IPS-18a (cell line): ENCODE results near the gene SIAE.
A peak's percentile ranks its signal among the peaks of the same experiment; 100 is the strongest.

Source experiments
- H3K27ac ChIP-seq: one replicate; pipeline ENCODE4 v1.5.1; 2013; ENCODE audit warnings: low read length
- H3K27me3 ChIP-seq: one replicate; pipeline ENCODE4 v1.6.1; 2013; ENCODE audit warnings: mild to moderate bottlenecking, low read length; ENCODE audit not compliant: control insufficient read depth, insufficient read depth
- H3K36me3 ChIP-seq: one replicate; pipeline ENCODE4 v1.6.1; 2013; ENCODE audit warnings: low read depth, low read length; ENCODE audit not compliant: control insufficient read depth
- H3K4me1 ChIP-seq: one replicate; pipeline ENCODE4 v1.6.1; 2013; ENCODE audit warnings: low read depth, low read length; ENCODE audit not compliant: control insufficient read depth
- H3K4me3 ChIP-seq: one replicate; pipeline ENCODE4 v1.5.1; 2013; ENCODE audit warnings: low read length
- H3K9ac ChIP-seq: one replicate; pipeline ENCODE4 v1.6.1; 2013; ENCODE audit warnings: mild to moderate bottlenecking, low read length, moderate library complexity
- H3K9me3 ChIP-seq: one replicate; pipeline ENCODE4 v1.6.1; 2013; ENCODE audit warnings: low read depth, low read length; ENCODE audit not compliant: control insufficient read depth

The SIAE gene

DNA sequence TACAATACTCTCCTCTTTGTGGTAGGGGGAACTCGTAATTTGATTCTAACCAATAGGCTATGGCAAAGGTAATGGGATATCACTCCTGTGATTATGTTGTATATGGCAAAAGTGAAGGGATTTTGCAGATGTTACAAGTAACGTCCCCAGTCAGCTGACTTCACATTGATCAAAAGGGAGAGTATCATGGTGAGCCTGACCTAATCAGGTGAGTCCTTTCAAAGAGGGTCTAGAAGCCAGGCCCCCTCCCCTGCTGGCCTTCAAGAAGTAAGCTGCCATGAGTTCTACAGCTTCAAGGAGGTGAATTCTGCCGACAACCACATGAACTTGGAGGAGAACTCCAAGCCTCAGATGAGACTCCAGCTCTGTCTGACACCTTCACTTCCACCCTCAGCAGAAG lies 30.9 kb downstream of the SIAE start:
- H3K4me3 ChIP-seq = no peak overlapping the region
- H3K36me3 ChIP-seq = no peaks in the 10 kb centered on the region
- H3K9ac ChIP-seq = no peak overlapping the region
- no peaks in the 10 kb centered on the region for H3K27me3 ChIP-seq
- H3K27ac ChIP-seq = no peak overlapping the region
- H3K4me1 ChIP-seq = peaks cover 6% of the 10 kb centered on the region
- H3K9me3 ChIP-seq = no peaks in the 10 kb centered on the region

DNA sequence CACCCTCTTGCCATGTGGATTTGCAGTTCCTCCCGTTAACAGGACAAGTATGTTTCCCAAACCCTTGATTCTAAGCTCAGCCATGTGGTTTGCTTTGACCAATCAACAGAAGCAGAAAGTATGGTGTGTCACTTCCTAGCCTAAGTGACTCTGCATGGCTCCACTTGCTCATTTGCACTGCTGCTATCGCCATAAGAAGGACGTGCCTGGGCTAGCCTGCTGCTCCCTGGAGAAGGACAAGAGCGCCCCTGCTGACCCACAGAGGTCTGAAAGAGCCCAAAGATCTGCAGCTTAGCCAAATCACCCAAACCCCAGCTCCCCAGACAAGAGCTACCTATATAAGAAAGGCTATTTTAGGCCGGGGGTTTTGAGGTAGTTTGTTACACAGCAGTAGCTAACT lies 32.9 kb downstream of the SIAE start:
- no peaks in the 10 kb centered on the region for H3K9me3 ChIP-seq
- no peak overlapping the region for H3K27ac ChIP-seq
- H3K4me3 ChIP-seq = no peak overlapping the region
- no peaks in the 10 kb centered on the region for H3K27me3 ChIP-seq
- H3K9ac ChIP-seq = no peak overlapping the region
- H3K4me1 ChIP-seq = peaks cover 6% of the 10 kb centered on the region
- H3K36me3 ChIP-seq = peaks cover 10% of the 10 kb centered on the region

DNA sequence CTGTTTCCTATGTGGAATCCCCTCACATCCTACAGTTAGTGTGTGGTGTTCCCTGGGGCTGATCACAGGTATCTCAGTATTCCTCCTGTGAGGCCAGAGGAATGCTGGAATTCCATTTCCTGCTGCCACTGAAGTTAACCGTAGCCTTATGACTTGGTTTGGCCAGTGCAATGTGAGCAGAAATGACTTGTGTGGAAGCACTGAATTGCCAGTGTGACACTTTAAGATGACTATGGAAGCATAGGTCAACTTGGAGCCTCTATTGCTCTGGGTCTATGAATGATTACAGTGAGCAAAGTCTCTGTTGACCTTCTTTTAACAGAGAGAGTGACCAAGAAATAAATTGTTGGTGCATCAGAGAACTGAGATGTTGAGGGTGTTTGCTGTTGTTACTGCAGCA lies 34.4 kb downstream of the SIAE start:
- Histone ChIP-seq H3K27ac (no peak overlapping the region), H3K27me3 (no peaks in the 10 kb centered on the region), H3K36me3 (peaks cover 16% of the 10 kb centered on the region)

DNA sequence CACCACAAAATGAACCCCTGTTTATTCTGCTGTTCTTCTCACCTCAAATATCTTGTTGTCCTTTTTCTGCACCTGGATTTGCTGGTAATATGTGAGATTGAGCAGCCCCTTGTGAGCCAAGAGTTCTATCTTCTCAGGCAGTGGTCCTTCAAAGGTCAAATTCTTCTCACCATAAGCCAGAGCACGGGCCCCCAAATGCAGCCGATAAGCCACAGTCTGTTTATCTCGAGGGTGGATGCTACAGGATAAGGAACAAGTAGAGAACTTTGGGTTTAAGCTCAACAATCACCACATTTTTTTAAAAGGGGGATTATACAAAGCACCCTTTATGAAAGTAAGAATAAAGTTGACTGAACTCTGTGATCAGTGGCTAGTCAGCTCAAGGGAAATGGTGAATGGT lies 35.0 kb downstream of the SIAE start:
- H3K36me3 ChIP-seq = peaks cover 20% of the 10 kb centered on the region
- H3K9me3 ChIP-seq = no peaks in the 10 kb centered on the region
- no peaks in the 10 kb centered on the region for H3K4me1 ChIP-seq
- no peaks in the 10 kb centered on the region for H3K27me3 ChIP-seq
- no peak overlapping the region for H3K9ac ChIP-seq
- no peak overlapping the region for H3K27ac ChIP-seq
- no peak overlapping the region for H3K4me3 ChIP-seq

More for the DNA sequence above, 34.4 kb downstream of the SIAE start:
- H3K4me1 ChIP-seq = peaks cover 2% of the 10 kb centered on the region
- no peak overlapping the region for H3K9ac ChIP-seq
- H3K4me3 ChIP-seq = no peak overlapping the region
- no peaks in the 10 kb centered on the region for H3K9me3 ChIP-seq

DNA sequence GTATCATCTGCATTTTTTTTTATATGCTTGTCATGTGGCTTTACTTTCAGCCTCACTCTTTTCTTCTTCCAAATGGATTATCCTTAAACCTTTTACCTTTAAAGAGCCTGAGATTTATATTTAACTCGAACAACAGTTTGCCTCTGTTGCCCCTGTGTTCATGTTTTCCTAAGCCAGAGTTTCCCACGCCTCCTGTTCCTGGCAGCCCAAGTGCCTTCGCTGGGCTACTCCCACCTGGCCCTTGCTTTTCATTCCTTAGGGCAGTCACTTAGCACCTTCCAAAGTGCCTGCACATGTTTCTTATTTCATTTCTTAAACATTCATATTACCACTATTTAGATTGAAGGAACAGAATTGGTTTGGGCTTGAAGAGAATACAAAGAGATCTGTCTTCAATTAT lies 37.6 kb downstream of the SIAE start:
- H3K4me1 ChIP-seq = no peaks in the 10 kb centered on the region
- no peak overlapping the region for H3K27ac ChIP-seq
- no peaks in the 10 kb centered on the region for H3K9me3 ChIP-seq
- no peak overlapping the region for H3K9ac ChIP-seq
- H3K27me3 ChIP-seq = no peaks in the 10 kb centered on the region
- peaks cover 44% of the 10 kb centered on the region for H3K36me3 ChIP-seq
- no peak overlapping the region for H3K4me3 ChIP-seq

DNA sequence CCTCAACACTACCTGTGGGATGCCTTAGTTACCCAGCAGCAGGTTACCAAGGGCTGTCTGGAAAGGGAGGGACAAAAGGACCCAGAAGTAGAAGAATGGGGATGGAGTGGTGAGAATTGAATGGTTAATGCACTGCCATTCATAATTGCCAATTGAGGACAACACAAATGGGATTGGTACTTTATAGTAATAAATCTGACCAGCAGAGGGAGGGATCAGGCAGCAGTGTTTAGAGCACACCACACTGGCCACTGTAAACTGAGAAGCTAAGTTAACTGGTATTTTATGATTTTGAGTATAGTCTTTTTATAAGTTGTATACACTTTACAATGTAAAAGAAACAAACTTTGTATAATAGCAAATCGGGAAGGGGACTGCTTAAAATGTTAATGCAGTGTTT lies 40.2 kb downstream of the SIAE start:
- Histone ChIP-seq H3K4me1 (no peaks in the 10 kb centered on the region), H3K9ac (no peak overlapping the region), H3K9me3 (no peaks in the 10 kb centered on the region), H3K27ac (no peak overlapping the region), H3K27me3 (no peaks in the 10 kb centered on the region), H3K4me3 (no peak overlapping the region), H3K36me3 (peaks cover 58% of the 10 kb centered on the region)

DNA sequence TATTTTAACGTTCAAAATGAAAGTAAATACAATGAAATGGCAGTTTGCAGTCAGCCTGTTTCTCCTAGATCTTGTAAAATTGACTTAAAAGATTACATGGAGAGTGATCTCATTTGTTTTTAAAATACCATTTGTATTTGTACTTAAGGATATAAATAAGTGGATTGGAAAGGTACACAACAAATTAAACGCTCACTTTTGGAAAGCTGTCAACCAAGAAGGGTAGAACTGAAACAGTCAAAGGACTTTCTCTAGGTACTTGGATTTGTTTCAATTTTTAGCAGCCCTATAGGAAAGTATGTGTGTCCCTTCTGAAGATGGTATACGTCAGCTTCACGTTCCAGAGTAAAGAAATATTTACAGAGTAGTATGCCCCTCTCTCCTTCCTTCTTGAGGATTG lies 43.6 kb downstream of the SIAE start:
- Histone ChIP-seq H3K4me1 (no peaks in the 10 kb centered on the region), H3K4me3 (no peak overlapping the region), H3K27me3 (no peaks in the 10 kb centered on the region), H3K36me3 (peaks cover 69% of the 10 kb centered on the region), H3K9ac (no peak overlapping the region), H3K27ac (no peak overlapping the region), H3K9me3 (no peaks in the 10 kb centered on the region)

DNA sequence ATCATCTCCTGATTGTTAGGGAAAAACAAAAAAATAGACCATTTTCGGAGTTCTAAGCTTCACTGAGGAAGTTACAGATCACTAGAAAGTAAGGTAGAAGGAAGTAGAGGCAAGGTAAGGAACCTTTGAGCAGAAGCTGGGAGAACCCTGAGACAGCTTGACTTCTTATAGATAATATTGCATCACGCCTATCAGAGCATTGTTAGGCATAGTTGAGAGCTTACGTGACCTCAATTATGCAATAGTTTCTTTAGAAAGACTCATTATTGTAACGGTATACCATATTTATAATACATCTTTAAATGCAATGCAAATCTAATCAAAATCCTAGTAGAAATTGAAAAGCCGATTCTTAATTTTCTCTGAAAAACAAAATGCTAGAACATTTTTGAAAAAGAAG lies 46.0 kb downstream of the SIAE start:
- Histone ChIP-seq H3K4me1 (peaks cover 6% of the 10 kb centered on the region), H3K27me3 (no peaks in the 10 kb centered on the region), H3K27ac (no peak overlapping the region), H3K36me3 (peaks cover 54% of the 10 kb centered on the region), H3K4me3 (no peak overlapping the region), H3K9ac (no peak overlapping the region), H3K9me3 (no peaks in the 10 kb centered on the region)

DNA sequence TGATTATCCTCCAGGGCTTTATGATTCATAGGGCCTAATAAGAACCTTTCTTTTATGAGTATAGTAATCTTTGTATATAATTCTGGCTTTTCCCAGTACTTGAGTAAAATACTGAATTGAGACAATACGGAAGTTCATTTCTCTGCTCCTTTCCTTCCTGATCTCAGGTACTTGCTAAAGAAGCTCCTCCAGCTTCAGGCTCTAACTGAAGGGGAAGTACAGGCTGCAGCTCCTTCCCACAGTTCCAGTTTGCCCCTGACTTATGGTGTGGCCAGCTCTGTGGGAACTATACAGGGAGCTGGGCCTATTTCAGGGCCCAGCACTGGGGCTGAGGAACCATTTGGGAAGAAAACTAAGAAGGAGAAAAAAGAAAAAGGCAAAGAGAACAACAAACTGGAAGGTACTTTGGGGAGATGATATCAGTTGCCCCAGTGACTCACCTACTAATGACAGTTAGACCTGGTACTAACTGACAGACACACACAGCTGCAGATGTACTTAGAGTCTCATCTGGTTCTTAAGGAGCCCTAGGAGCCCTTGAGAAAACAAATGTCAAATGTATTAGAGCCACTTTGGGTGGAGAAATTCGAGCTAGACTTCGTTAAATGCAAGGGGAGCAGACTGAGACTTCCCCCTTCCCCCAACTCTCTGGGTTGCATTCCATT lies 47.9 kb downstream of the SIAE start:
- no peak overlapping the region for H3K27ac ChIP-seq
- peaks cover 6% of the 10 kb centered on the region for H3K4me1 ChIP-seq
- no peaks in the 10 kb centered on the region for H3K27me3 ChIP-seq
- no peak overlapping the region for H3K4me3 ChIP-seq
- H3K36me3 ChIP-seq = peaks cover 35% of the 10 kb centered on the region
- no peaks in the 10 kb centered on the region for H3K9me3 ChIP-seq
- H3K9ac ChIP-seq = no peak overlapping the region

DNA sequence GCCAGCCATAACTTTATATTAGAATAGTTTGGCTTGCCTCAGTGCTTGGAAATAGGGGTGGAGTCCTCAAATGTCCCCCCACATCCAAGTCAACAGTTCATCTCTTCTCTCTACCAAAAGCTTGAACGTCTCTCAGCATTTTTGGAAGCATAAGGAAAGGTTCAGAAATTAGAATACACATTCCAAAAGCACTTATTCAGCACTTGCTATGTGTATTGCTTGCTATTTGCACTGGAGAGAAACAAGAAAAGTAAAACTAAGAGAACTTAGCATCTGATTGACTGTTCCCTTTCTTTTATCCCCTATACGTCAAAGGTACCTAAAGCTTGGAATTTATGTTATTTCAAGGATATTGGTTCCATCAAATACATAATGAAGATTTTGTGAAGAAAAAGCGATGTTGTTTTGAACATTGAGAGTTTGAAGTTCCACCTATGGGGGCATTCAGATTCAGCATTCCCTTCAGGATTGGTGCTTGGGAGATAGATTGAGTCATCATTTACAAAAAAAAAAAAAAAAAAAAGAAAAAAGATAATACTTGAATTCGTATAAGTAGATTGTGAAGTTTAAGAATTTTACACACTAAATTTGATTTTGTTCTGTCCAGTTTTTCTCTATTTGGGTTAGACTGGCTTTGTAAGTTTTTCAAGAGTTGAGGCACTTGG lies 49.5 kb downstream of the SIAE start:
- no peaks in the 10 kb centered on the region for H3K9me3 ChIP-seq
- H3K9ac ChIP-seq = peak overlapping the region; percentile 75
- H3K36me3 ChIP-seq = peaks cover 28% of the 10 kb centered on the region
- peaks cover 6% of the 10 kb centered on the region for H3K4me1 ChIP-seq
- H3K4me3 ChIP-seq = peak overlapping the region; percentile 77
- H3K27me3 ChIP-seq = peaks cover 13% of the 10 kb centered on the region
- H3K27ac ChIP-seq = no peak overlapping the region

DNA sequence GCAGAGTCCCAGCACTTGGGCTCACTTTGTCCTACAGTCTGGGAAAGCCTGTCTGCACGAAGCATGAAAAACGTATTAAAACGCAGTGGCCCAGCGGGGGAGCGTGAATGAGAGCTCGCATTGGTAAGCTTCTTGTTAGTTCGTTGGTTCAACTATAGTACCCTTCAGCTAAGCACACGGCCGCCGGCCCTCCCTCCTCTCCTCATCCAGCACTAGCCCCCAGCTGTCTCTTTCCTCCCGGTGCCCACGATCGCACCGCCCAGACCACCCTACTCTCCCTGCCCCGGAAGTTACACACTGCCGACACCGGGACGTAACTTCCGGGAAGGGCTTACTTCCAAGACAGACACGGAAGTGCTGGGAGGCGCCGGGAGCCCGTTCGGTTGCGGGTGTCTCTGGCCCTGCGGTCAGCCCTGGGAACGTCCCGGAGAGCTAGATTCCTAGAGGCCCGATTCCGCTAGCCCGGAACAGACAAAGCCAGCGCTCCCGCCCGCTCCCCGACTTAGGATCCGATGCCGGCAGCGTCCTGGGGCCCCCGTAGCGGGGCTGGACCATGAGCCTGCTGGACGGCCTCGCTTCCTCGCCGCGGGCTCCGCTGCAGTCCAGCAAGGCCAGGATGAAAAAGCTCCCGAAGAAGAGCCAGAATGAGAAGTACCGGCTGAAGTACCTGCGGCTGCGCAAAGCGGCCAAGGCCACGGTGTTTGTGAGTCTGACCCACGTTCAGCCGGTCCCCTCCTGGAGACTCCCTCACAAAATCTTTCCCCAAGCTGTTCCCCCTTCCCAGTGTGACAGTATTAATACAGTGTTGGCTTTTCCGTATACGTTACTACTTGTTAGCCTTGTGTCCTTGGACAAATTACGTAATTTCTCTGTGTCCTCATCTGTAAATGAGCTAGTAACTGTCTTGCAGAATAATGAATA lies 50.7 kb downstream of the SIAE start, which contains the start of gene TBRG1:
TBRG1 (plus strand) TSS at position 334 of the 921 bp plus-strand sequence; CDS start at position 554, 220 bp downstream.
- Histone ChIP-seq H3K27me3 (peaks cover 14% of the 10 kb centered on the region), H3K4me3 (peak within 1 kb of the TSS; percentile 77), H3K9ac (peak within 1 kb of the TSS; percentile 75), H3K4me1 (peaks cover 6% of the 10 kb centered on the region), H3K36me3 (peaks cover 24% of the 10 kb centered on the region), H3K27ac (peak within 1 kb of the TSS; percentile 50), H3K9me3 (no peaks in the 10 kb centered on the region)
